Mesenchymal stem cell (in vitro differentiated cells and primary cell): ENCODE data around the gene CCDC178.

ENCODE experiments used
- DNase-seq: peaks from one replicate; pipeline ENCODE4 v3.0.0-alpha.2; 2013
- H2AFZ ChIP-seq: one replicate; pipeline ENCODE4 v1.6.1; 2013; ENCODE audit warnings: low read depth, mild to moderate bottlenecking, control low read depth, inconsistent platforms, low read length, moderate library complexity
- H2AK5ac ChIP-seq: 2 replicates; pipeline ENCODE4 v1.6.1; 2013; ENCODE audit warnings: low read length, moderate library complexity, mild to moderate bottlenecking, inconsistent platforms; ENCODE audit not compliant: severe bottlenecking
- H2BK120ac ChIP-seq: one replicate; pipeline ENCODE4 v1.6.1; 2013; ENCODE audit warnings: low read depth, mild to moderate bottlenecking, inconsistent platforms, low read length, moderate library complexity
- H2BK12ac ChIP-seq, 2 experiments: one replicate each; pipeline ENCODE4 v1.6.1; 2013; ENCODE audit warnings: inconsistent platforms in 2 of 2, low read length in 2 of 2, mild to moderate bottlenecking in 2 of 2, moderate library complexity in 2 of 2, control low read depth in 1 of 2
- H2BK15ac ChIP-seq: one replicate; pipeline ENCODE4 v1.6.1; 2013; ENCODE audit warnings: mild to moderate bottlenecking, low read depth, inconsistent platforms; ENCODE audit not compliant: poor library complexity, severe bottlenecking
- H2BK5ac ChIP-seq: 2 replicates; pipeline ENCODE4 v1.6.1; 2013; ENCODE audit warnings: low read depth, mild to moderate bottlenecking, low read length, control low read depth, inconsistent platforms; ENCODE audit not compliant: poor library complexity, severe bottlenecking
- H3K14ac ChIP-seq, 2 experiments: one replicate each; pipeline ENCODE4 v1.6.1; 2013; ENCODE audit warnings: inconsistent platforms in 2 of 2, low read length in 2 of 2, control low read depth in 1 of 2, mild to moderate bottlenecking in 1 of 2, moderate library complexity in 1 of 2
- H3K18ac ChIP-seq, 2 experiments: one replicate each; pipeline ENCODE4 v1.6.1; 2013; ENCODE audit warnings: inconsistent platforms in 2 of 2, low read length in 2 of 2, control low read depth in 1 of 2, low read depth in 1 of 2, mild to moderate bottlenecking in 1 of 2
- H3K23ac ChIP-seq, 2 experiments: one replicate each; pipeline ENCODE4 v1.6.1; 2013; ENCODE audit warnings: inconsistent platforms in 2 of 2, low read length in 2 of 2, mild to moderate bottlenecking in 2 of 2, moderate library complexity in 2 of 2, control low read depth in 1 of 2
- H3K27ac ChIP-seq: 2 replicates; pipeline ENCODE4 v1.5.1; 2013; ENCODE audit warnings: mild to moderate bottlenecking, moderate library complexity, low read length, control low read depth, inconsistent platforms; ENCODE audit not compliant: poor library complexity, severe bottlenecking
- H3K27me3 ChIP-seq, 2 experiments: 2 replicates each; pipeline versions ENCODE4 v1.6.1 to v1.7.0; 2013; ENCODE audit warnings: low read length in 2 of 2, mild to moderate bottlenecking in 2 of 2, moderate library complexity in 2 of 2, control low read depth in 1 of 2, inconsistent platforms in 1 of 2; ENCODE audit not compliant: control insufficient read depth in 1 of 2, insufficient read depth in 1 of 2
- H3K36me3 ChIP-seq, 2 experiments: 2 replicates each; pipeline versions ENCODE4 v1.6.1 to v1.7.0; 2013; ENCODE audit warnings: low read length in 2 of 2, control low read depth in 1 of 2, inconsistent platforms in 1 of 2, low read depth in 1 of 2, mild to moderate bottlenecking in 1 of 2; ENCODE audit not compliant: insufficient read depth in 2 of 2, control insufficient read depth in 1 of 2
- H3K4ac ChIP-seq, 2 experiments: one replicate each; pipeline ENCODE4 v1.6.1; 2013; ENCODE audit warnings: inconsistent platforms in 2 of 2, low read length in 2 of 2, mild to moderate bottlenecking in 2 of 2, moderate library complexity in 2 of 2, control low read depth in 1 of 2, low read depth in 1 of 2
- H3K4me1 ChIP-seq: 2 replicates; pipeline ENCODE4 v1.6.1; 2013; ENCODE audit warnings: low read depth, low read length, control low read depth; ENCODE audit not compliant: control insufficient read depth, insufficient read depth
- H3K4me2 ChIP-seq: 2 replicates; pipeline ENCODE4 v1.6.1; 2013; ENCODE audit warnings: low read length, mild to moderate bottlenecking, inconsistent platforms; ENCODE audit not compliant: poor library complexity, severe bottlenecking
- H3K4me3 ChIP-seq, 2 experiments: 2 replicates each; pipeline versions ENCODE4 v1.5.1 to v1.7.0; 2013; ENCODE audit warnings: low read length in 2 of 2, mild to moderate bottlenecking in 2 of 2, control low read depth in 1 of 2, low read depth in 1 of 2; ENCODE audit not compliant: insufficient read depth in 1 of 2
- H3K79me1 ChIP-seq: replicated peaks from 2 replicates; pipeline ENCODE4 v1.6.1; 2013; ENCODE audit warnings: mild to moderate bottlenecking, control low read depth, low read length, inconsistent platforms; ENCODE audit not compliant: poor library complexity, severe bottlenecking
- H3K9ac ChIP-seq: 2 replicates; pipeline ENCODE4 v1.7.0; 2013; ENCODE audit warnings: mild to moderate bottlenecking, low read length, moderate library complexity
- H3K9me3 ChIP-seq: 2 replicates; pipeline ENCODE4 v1.7.0; 2013; ENCODE audit warnings: mild to moderate bottlenecking, low read length; ENCODE audit not compliant: control insufficient read depth
- H4K8ac ChIP-seq: one replicate; pipeline ENCODE4 v1.6.1; 2013; ENCODE audit warnings: inconsistent platforms, mild to moderate bottlenecking, low read length, moderate library complexity
- H4K91ac ChIP-seq: one replicate; pipeline ENCODE4 v1.6.1; 2013; ENCODE audit warnings: mild to moderate bottlenecking, low read length, inconsistent platforms
- WGBS: methylation state at CpG from one replicate; pipeline ENCODE4 v1.1.7; 2013; ENCODE audit warnings: mixed read lengths; 5-methylcytosine and 5-hydroxymethylcytosine counted together

The CCDC178 gene

GRCh38 chr18:32908424-32908805, 532.1 kb downstream of the CCDC178 start:
- H3K79me1 ChIP-seq: no peaks in the 10 kb centered on the region
- WGBS: 96% methylated on average over 5 of the region's 7 CpGs
- no peaks in the 10 kb centered on the region for H3K9me3 ChIP-seq
- no peak overlapping the region for H2BK5ac ChIP-seq
- no peak overlapping the region for H3K4ac ChIP-seq
- H2BK12ac ChIP-seq: no peak overlapping the region
- no peak overlapping the region for H3K14ac ChIP-seq
- H3K27me3 ChIP-seq: no peaks in the 10 kb centered on the region
- no peak overlapping the region for H4K8ac ChIP-seq
- DNase-seq: no peak
- no peak overlapping the region for H2BK120ac ChIP-seq
- no peak overlapping the region for H2AK5ac ChIP-seq
- H2BK15ac ChIP-seq: no peak overlapping the region
- H2AFZ ChIP-seq: no peak overlapping the region
- no peak overlapping the region for H3K9ac ChIP-seq
- no peak overlapping the region for H3K27ac ChIP-seq
- no peak overlapping the region for H3K23ac ChIP-seq
- no peak overlapping the region for H3K18ac ChIP-seq
- H4K91ac ChIP-seq: no peak overlapping the region
- no peaks in the 10 kb centered on the region for H3K36me3 ChIP-seq
- H3K4me3 ChIP-seq: no peak overlapping the region
- H3K4me1 ChIP-seq: peaks cover 6% of the 10 kb centered on the region
- no peak overlapping the region for H3K4me2 ChIP-seq

GRCh38 chr18:32907648-32908423, 532.7 kb downstream of the CCDC178 start:
- Histone ChIP-seq H3K4me3 (no peak overlapping the region), H3K27ac (no peak overlapping the region), H2BK5ac (no peak overlapping the region), H3K23ac (no peak overlapping the region), H3K14ac (no peak overlapping the region), H3K4me2 (no peak overlapping the region), H3K79me1 (no peaks in the 10 kb centered on the region), H2BK15ac (no peak overlapping the region), H3K9ac (no peak overlapping the region), H2BK120ac (no peak overlapping the region), H3K4me1 (peaks cover 6% of the 10 kb centered on the region), H2AFZ (no peak overlapping the region), H3K27me3 (no peaks in the 10 kb centered on the region), H4K8ac (no peak overlapping the region), H4K91ac (no peak overlapping the region), H3K18ac (no peak overlapping the region), H3K4ac (no peak overlapping the region), H3K9me3 (no peaks in the 10 kb centered on the region), H2AK5ac (no peak overlapping the region), H2BK12ac (no peak overlapping the region), H3K36me3 (no peaks in the 10 kb centered on the region)
- no peak for DNase-seq
- 91% methylated on average over 11 of the region's 12 CpGs for WGBS

GRCh38 chr18:32907311-32907585, 533.3 kb downstream of the CCDC178 start:
- H2BK15ac ChIP-seq: no peak overlapping the region
- H3K14ac ChIP-seq: no peak overlapping the region
- H3K4ac ChIP-seq: no peak overlapping the region
- no peaks in the 10 kb centered on the region for H3K9me3 ChIP-seq
- no peak overlapping the region for H4K8ac ChIP-seq
- no peak for DNase-seq
- no peak overlapping the region for H3K4me3 ChIP-seq
- H2AK5ac ChIP-seq: no peak overlapping the region
- H3K4me2 ChIP-seq: no peak overlapping the region
- H3K27ac ChIP-seq: peak overlapping the region; percentile 83
- no peak overlapping the region for H4K91ac ChIP-seq
- no peak overlapping the region for H2BK12ac ChIP-seq
- H3K4me1 ChIP-seq: peaks cover 6% of the 10 kb centered on the region
- WGBS: 100% methylated on average over 1 of the region's 3 CpGs
- H3K9ac ChIP-seq: no peak overlapping the region
- no peak overlapping the region for H2BK120ac ChIP-seq
- H2BK5ac ChIP-seq: no peak overlapping the region
- no peaks in the 10 kb centered on the region for H3K79me1 ChIP-seq
- H3K23ac ChIP-seq: no peak overlapping the region
- H3K27me3 ChIP-seq: no peaks in the 10 kb centered on the region
- no peak overlapping the region for H3K18ac ChIP-seq
- no peaks in the 10 kb centered on the region for H3K36me3 ChIP-seq
- no peak overlapping the region for H2AFZ ChIP-seq

- H2BK15ac ChIP-seq: no peak overlapping the region
- DNase-seq: no peak
- no peak overlapping the region for H2AK5ac ChIP-seq
- H3K36me3 ChIP-seq: no peaks in the 10 kb centered on the region
- no peak overlapping the region for H2BK5ac ChIP-seq
- no peak overlapping the region for H2BK12ac ChIP-seq
- H3K14ac ChIP-seq: no peak overlapping the region
- H3K18ac ChIP-seq: peak overlapping the region in 1 of 2 experiments; percentile 21
- H2BK120ac ChIP-seq: no peak overlapping the region
- H3K79me1 ChIP-seq: no peaks in the 10 kb centered on the region
- H3K23ac ChIP-seq: no peak overlapping the region
- H3K4me2 ChIP-seq: no peak overlapping the region
- no peak overlapping the region for H4K91ac ChIP-seq
- H3K9me3 ChIP-seq: no peaks in the 10 kb centered on the region
- no peak overlapping the region for H3K4ac ChIP-seq
- no peak overlapping the region for H2AFZ ChIP-seq
- H3K27me3 ChIP-seq: no peaks in the 10 kb centered on the region
- H3K27ac ChIP-seq: peak overlapping the region; percentile 83
- H3K9ac ChIP-seq: no peak overlapping the region
- 95% methylated on average over 9 of the region's 10 CpGs for WGBS
- no peak overlapping the region for H4K8ac ChIP-seq
- peaks cover 4% of the 10 kb centered on the region for H3K4me1 ChIP-seq
- no peak overlapping the region for H3K4me3 ChIP-seq
These were observed 533.8 kb downstream of the CCDC178 start for GRCh38 chr18:32906506-32907310.
